ENCODE results near the gene KCNQ1. TPM values are rescaled to one million over a fixed set of nuclear protein-coding genes. Genes with fewer than 3 reads are reported as not detected.

KCNQ1 gene
- polyA plus RNA-seq, 1 donor from 2014 or later = not detected

DNA sequence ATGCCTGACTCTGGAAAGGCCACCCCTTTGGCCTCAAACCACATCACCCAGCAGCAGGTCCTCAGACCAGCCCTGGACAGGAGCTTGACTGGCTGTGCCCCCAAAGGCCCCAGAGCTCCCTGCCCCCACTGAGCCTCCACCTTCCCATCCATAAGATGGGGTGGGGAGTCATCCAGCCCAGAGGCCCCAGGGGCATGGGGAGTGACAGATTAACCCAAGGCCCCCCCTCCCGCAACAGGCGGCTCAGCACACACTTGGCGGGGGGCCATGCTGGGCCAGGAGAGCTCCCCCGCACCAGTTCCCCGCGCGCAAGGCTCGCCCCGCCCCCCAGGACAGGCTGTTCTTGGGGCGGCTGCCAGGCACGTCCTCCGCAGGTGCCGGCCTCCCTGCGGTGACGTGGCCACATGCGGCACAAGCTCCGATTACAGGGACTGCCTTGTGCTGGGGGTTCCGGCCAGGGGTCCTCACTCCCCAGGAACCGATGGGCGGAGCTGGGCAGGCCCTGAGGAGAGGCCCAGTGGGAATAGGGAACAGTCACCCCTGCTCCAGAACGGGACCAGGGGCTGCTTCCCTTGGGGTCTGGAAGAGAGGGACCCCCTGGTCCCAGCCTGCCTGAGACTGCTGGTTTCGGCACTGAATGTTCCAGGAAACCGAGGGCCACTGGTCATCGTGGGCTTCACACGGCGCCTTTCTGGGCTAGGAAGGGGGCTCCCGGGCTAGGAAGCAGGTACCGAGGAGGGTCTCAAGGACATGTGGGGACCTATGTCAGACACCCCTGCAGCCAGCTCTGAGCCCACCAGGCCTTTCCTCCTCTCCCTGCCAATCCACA, 445.9 kb downstream of the KCNQ1 start:
- no peaks in the 10 kb centered on the region for H3K9me2 ChIP-seq (ENCODE audit: insufficient read depth, low read length)
- H3K27me3 ChIP-seq (ENCODE audit: insufficient read depth, low read depth, low read length) = no peaks in the 10 kb centered on the region
- TF ChIP-seq EP300 (conservative IDR thresholded peaks at IDR 0.05; ENCODE audit: poor library complexity, severe bottlenecking) (no peak), SMC3 (conservative IDR thresholded peaks at IDR 0.05; ENCODE audit: poor library complexity) (no peak), POLR2AphosphoS5 (IDR thresholded peaks at IDR 0.05) (no peak), MXI1 (conservative IDR thresholded peaks at IDR 0.05; ENCODE audit: poor library complexity, severe bottlenecking) (no peak), TAF1 (IDR thresholded peaks at IDR 0.05; ENCODE audit: low read depth) (no peak), RAD21 (conservative IDR thresholded peaks at IDR 0.05) (no peak), EZH2 (IDR thresholded peaks at IDR 0.05; ENCODE audit: borderline replicate concordance, insufficient read depth, low read length, poor library complexity, severe bottlenecking) (no peak)
- TF ChIP-seq, protein P1, sequence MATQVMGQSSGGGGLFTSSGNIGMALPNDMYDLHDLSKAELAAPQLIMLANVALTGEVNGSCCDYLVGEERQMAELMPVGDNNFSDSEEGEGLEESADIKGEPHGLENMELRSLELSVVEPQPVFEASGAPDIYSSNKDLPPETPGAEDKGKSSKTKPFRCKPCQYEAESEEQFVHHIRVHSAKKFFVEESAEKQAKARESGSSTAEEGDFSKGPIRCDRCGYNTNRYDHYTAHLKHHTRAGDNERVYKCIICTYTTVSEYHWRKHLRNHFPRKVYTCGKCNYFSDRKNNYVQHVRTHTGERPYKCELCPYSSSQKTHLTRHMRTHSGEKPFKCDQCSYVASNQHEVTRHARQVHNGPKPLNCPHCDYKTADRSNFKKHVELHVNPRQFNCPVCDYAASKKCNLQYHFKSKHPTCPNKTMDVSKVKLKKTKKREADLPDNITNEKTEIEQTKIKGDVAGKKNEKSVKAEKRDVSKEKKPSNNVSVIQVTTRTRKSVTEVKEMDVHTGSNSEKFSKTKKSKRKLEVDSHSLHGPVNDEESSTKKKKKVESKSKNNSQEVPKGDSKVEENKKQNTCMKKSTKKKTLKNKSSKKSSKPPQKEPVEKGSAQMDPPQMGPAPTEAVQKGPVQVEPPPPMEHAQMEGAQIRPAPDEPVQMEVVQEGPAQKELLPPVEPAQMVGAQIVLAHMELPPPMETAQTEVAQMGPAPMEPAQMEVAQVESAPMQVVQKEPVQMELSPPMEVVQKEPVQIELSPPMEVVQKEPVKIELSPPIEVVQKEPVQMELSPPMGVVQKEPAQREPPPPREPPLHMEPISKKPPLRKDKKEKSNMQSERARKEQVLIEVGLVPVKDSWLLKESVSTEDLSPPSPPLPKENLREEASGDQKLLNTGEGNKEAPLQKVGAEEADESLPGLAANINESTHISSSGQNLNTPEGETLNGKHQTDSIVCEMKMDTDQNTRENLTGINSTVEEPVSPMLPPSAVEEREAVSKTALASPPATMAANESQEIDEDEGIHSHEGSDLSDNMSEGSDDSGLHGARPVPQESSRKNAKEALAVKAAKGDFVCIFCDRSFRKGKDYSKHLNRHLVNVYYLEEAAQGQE (IDR thresholded peaks at IDR 0.05; ENCODE audit: borderline replicate concordance) = no peak
- TF ChIP-seq, protein P2, sequence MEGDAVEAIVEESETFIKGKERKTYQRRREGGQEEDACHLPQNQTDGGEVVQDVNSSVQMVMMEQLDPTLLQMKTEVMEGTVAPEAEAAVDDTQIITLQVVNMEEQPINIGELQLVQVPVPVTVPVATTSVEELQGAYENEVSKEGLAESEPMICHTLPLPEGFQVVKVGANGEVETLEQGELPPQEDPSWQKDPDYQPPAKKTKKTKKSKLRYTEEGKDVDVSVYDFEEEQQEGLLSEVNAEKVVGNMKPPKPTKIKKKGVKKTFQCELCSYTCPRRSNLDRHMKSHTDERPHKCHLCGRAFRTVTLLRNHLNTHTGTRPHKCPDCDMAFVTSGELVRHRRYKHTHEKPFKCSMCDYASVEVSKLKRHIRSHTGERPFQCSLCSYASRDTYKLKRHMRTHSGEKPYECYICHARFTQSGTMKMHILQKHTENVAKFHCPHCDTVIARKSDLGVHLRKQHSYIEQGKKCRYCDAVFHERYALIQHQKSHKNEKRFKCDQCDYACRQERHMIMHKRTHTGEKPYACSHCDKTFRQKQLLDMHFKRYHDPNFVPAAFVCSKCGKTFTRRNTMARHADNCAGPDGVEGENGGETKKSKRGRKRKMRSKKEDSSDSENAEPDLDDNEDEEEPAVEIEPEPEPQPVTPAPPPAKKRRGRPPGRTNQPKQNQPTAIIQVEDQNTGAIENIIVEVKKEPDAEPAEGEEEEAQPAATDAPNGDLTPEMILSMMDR (IDR thresholded peaks at IDR 0.05; ENCODE audit: poor library complexity, severe bottlenecking) = no peak
- H3F3A ChIP-seq (ENCODE audit: insufficient read depth, low read length, poor library complexity, severe bottlenecking) = no peaks in the 10 kb centered on the region
- H3K4me3 ChIP-seq (ENCODE audit: low read length) = no peak overlapping the region
- no peaks in the 10 kb centered on the region for H4K20me1 ChIP-seq (ENCODE audit: insufficient read depth)
- H3K9me3 ChIP-seq (ENCODE audit: low read length) = no peaks in the 10 kb centered on the region
- no peaks in the 10 kb centered on the region for H3K36me3 ChIP-seq (ENCODE audit: insufficient read depth, low read length)
- no peak overlapping the region for H3K9ac ChIP-seq (ENCODE audit: low read length)
- no peak overlapping the region for H3K27ac ChIP-seq (ENCODE audit: low read length)
- H3K4me2 ChIP-seq (ENCODE audit: low read length) = no peak overlapping the region
- no peaks in the 10 kb centered on the region for H3K79me2 ChIP-seq (replicated peaks; ENCODE audit: insufficient read depth, low read length)
- no peak overlapping the region for H2AFZ ChIP-seq (ENCODE audit: low read depth, low read length)

DNA sequence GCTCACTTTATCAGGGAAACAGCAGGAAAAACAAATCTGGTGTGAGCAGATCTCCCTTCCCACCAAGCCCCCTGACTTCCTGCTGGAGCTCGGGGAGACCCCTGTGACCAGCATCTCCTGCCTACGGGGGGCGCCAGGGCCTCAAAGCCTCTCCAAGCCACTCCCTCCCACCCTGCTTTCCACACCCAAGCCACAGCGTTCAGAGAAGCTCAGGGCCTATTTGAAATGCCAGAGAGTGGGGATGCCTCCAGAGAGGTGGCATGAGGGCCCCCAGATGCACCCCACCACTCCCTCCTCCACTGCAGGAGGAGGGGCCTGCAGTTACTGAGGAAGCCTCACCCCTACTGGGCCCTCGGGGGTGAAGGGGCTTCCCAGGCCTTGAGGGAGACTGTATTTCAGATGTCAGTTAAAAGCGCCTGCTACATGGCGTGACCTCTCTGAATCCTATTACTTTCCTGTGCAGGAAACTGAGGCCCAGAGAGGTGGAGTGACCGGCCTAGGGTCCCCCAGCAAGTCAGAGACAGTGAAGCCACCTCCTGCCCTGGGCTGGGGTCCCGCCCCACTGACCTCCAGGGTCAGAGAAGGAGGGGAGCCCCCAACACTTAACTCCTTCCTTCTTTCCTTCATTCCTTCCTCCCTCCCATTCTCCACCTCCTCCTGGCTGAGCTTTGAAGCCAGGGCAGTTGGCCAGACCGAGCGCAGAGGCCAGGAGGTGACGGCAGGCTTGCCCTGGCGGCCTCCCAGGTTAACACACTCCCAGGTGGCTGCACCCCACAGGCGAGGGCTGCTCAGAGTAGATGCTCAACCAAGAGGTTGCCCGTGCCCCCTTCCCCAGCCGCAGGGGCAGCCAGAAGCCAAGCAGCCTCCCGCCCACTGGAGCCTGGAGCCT, 446.8 kb downstream of the KCNQ1 start:
- H3K4me3 ChIP-seq (ENCODE audit: low read length) = no peak overlapping the region

More for the DNA sequence above, 446.8 kb downstream of the KCNQ1 start:
- Histone ChIP-seq H4K20me1 (ENCODE audit: insufficient read depth) (no peaks in the 10 kb centered on the region), H3K9me3 (ENCODE audit: low read length) (no peaks in the 10 kb centered on the region), H3K27me3 (ENCODE audit: insufficient read depth, low read depth, low read length) (no peaks in the 10 kb centered on the region), H3K9me2 (ENCODE audit: insufficient read depth, low read length) (no peaks in the 10 kb centered on the region), H3K4me2 (ENCODE audit: low read length) (no peak overlapping the region), H3K27ac (ENCODE audit: low read length) (no peak overlapping the region), H3K79me2 (replicated peaks; ENCODE audit: insufficient read depth, low read length) (no peaks in the 10 kb centered on the region), H3K36me3 (ENCODE audit: insufficient read depth, low read length) (no peaks in the 10 kb centered on the region), H2AFZ (ENCODE audit: low read depth, low read length) (no peak overlapping the region), H3K9ac (ENCODE audit: low read length) (peak overlapping the region; percentile 29), H3F3A (ENCODE audit: insufficient read depth, low read length, poor library complexity, severe bottlenecking) (no peaks in the 10 kb centered on the region)
- TF ChIP-seq, protein P1 (IDR thresholded peaks at IDR 0.05; ENCODE audit: borderline replicate concordance) = no peak
- no peak for TF ChIP-seq EP300 (conservative IDR thresholded peaks at IDR 0.05; ENCODE audit: poor library complexity, severe bottlenecking)
- no peak for TF ChIP-seq EZH2 (IDR thresholded peaks at IDR 0.05; ENCODE audit: borderline replicate concordance, insufficient read depth, low read length, poor library complexity, severe bottlenecking)
- no peak for TF ChIP-seq SMC3 (conservative IDR thresholded peaks at IDR 0.05; ENCODE audit: poor library complexity)
- no peak for TF ChIP-seq RAD21 (conservative IDR thresholded peaks at IDR 0.05)
- no peak for TF ChIP-seq TAF1 (IDR thresholded peaks at IDR 0.05; ENCODE audit: low read depth)
- no peak for TF ChIP-seq MXI1 (conservative IDR thresholded peaks at IDR 0.05; ENCODE audit: poor library complexity, severe bottlenecking)
- TF ChIP-seq POLR2AphosphoS5 (IDR thresholded peaks at IDR 0.05) = no peak
- TF ChIP-seq, protein P2 (IDR thresholded peaks at IDR 0.05; ENCODE audit: poor library complexity, severe bottlenecking) = no peak

Measured in neural cell (in vitro differentiated cells).